SK-N-SH treated with all-trans-retinoic acid at 6 μM for 48 hours (cell line): ENCODE measurements around the gene CYP19A1.

Experiments
- ARNTL ChIP-seq: fragments of 450-650 bp; formaldehyde crosslinking; IDR thresholded peaks from 2 replicates; pipeline ENCODE4 v1.5.0; 2020; ENCODE audit warnings: low read depth, mild to moderate bottlenecking, moderate library complexity, borderline replicate concordance
- BACH2 ChIP-seq: fragments of 250-450 bp; sonication (Bioruptor Pico); IDR thresholded peaks from 2 replicates; pipeline ENCODE4 v1.9.0; 2021; ENCODE audit warnings: mild to moderate bottlenecking, borderline replicate concordance
- PPARA ChIP-seq: fragments of 250-450 bp; sonication (Bioruptor Pico); IDR thresholded peaks from 2 replicates; pipeline ENCODE4 v1.5.0; 2020; ENCODE audit warnings: mild to moderate bottlenecking, borderline replicate concordance
- RARB ChIP-seq: fragments of 250-450 bp; sonication (Bioruptor Pico); IDR thresholded peaks from 2 replicates; pipeline ENCODE4 v1.8.0; 2021; ENCODE audit warnings: mild to moderate bottlenecking, moderate library complexity
- ZFP3 ChIP-seq: fragments of 250-450 bp; sonication (Bioruptor Pico); IDR thresholded peaks from 2 replicates; pipeline ENCODE4 v1.5.0; 2020; ENCODE audit warnings: mild to moderate bottlenecking, moderate library complexity
- ZFP30 ChIP-seq: fragments of 450-650 bp; formaldehyde crosslinking; IDR thresholded peaks from 2 replicates; pipeline ENCODE4 v1.5.0; 2022; ENCODE audit warnings: mild to moderate bottlenecking, moderate library complexity
- ZNF565 ChIP-seq: fragments of 450-650 bp; formaldehyde crosslinking; conservative IDR thresholded peaks from 2 replicates; pipeline ENCODE4 v1.5.0; 2020; ENCODE audit warnings: low read depth, mild to moderate bottlenecking, moderate library complexity
- TF ChIP-seq, protein P1 (sequence below): fragments of 250-450 bp; sonication (Bioruptor Pico); IDR thresholded peaks from 2 replicates; pipeline ENCODE4 v1.5.0; 2020; ENCODE audit warnings: mild to moderate bottlenecking, moderate library complexity
- TF ChIP-seq, protein P2 (sequence below): fragments of 250-450 bp; sonication (Bioruptor Pico); IDR thresholded peaks from 2 replicates; pipeline ENCODE4 v1.5.1; 2020; ENCODE audit warnings: low read depth, mild to moderate bottlenecking, moderate library complexity
- TF ChIP-seq, protein P3 (sequence below): fragments of 250-450 bp; sonication (Bioruptor Pico); IDR thresholded peaks from 2 replicates; pipeline ENCODE4 v1.8.0; 2020; ENCODE audit warnings: mild to moderate bottlenecking, moderate library complexity, borderline replicate concordance

DNA sequence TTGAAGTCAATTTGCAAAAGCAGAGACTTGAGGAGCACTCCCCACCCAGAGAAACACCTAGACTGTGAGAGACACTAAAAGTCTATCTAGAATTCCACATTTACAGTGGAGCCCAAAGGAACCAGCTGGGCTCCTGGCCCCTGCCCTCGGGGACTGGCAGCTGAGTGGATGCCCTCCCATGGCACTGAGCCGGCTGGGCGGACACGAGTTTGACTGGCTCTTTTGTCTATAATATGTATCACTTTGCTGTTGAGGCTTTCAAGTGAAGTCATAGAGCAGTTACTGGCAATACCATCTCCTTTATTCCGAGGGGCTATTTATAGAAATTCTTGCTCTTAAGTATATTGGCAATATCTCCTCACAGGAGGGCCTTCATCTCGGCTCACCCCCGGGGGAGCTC lies 177.9 kb downstream of the CYP19A1 start:
- TF ChIP-seq PPARA (CRISPR knock-in tag) = no peak
- no peak for TF ChIP-seq ZFP3 (CRISPR knock-in tag)
- TF ChIP-seq, protein P1, sequence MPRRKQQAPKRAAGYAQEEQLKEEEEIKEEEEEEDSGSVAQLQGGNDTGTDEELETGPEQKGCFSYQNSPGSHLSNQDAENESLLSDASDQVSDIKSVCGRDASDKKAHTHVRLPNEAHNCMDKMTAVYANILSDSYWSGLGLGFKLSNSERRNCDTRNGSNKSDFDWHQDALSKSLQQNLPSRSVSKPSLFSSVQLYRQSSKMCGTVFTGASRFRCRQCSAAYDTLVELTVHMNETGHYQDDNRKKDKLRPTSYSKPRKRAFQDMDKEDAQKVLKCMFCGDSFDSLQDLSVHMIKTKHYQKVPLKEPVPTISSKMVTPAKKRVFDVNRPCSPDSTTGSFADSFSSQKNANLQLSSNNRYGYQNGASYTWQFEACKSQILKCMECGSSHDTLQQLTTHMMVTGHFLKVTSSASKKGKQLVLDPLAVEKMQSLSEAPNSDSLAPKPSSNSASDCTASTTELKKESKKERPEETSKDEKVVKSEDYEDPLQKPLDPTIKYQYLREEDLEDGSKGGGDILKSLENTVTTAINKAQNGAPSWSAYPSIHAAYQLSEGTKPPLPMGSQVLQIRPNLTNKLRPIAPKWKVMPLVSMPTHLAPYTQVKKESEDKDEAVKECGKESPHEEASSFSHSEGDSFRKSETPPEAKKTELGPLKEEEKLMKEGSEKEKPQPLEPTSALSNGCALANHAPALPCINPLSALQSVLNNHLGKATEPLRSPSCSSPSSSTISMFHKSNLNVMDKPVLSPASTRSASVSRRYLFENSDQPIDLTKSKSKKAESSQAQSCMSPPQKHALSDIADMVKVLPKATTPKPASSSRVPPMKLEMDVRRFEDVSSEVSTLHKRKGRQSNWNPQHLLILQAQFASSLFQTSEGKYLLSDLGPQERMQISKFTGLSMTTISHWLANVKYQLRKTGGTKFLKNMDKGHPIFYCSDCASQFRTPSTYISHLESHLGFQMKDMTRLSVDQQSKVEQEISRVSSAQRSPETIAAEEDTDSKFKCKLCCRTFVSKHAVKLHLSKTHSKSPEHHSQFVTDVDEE (CRISPR knock-in tag) = no peak
- TF ChIP-seq, protein P2, sequence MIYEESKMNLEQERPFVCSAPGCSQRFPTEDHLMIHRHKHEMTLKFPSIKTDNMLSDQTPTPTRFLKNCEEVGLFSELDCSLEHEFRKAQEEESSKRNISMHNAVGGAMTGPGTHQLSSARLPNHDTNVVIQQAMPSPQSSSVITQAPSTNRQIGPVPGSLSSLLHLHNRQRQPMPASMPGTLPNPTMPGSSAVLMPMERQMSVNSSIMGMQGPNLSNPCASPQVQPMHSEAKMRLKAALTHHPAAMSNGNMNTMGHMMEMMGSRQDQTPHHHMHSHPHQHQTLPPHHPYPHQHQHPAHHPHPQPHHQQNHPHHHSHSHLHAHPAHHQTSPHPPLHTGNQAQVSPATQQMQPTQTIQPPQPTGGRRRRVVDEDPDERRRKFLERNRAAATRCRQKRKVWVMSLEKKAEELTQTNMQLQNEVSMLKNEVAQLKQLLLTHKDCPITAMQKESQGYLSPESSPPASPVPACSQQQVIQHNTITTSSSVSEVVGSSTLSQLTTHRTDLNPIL (CRISPR knock-in tag) = no peak
- TF ChIP-seq RARB (CRISPR knock-in tag) = no peak
- no peak for TF ChIP-seq ZNF565 (CRISPR knock-in tag)
- TF ChIP-seq ZFP30 (CRISPR knock-in tag) = no peak
- TF ChIP-seq, protein P3, sequence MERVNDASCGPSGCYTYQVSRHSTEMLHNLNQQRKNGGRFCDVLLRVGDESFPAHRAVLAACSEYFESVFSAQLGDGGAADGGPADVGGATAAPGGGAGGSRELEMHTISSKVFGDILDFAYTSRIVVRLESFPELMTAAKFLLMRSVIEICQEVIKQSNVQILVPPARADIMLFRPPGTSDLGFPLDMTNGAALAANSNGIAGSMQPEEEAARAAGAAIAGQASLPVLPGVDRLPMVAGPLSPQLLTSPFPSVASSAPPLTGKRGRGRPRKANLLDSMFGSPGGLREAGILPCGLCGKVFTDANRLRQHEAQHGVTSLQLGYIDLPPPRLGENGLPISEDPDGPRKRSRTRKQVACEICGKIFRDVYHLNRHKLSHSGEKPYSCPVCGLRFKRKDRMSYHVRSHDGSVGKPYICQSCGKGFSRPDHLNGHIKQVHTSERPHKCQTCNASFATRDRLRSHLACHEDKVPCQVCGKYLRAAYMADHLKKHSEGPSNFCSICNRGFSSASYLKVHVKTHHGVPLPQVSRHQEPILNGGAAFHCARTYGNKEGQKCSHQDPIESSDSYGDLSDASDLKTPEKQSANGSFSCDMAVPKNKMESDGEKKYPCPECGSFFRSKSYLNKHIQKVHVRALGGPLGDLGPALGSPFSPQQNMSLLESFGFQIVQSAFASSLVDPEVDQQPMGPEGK (CRISPR knock-in tag) = no peak
- no peak for TF ChIP-seq BACH2 (CRISPR knock-in tag)
- no peak for TF ChIP-seq ARNTL (CRISPR knock-in tag)
